Body of pancreas (tissue), 4 donors: ENCODE data around the gene SLC48A1.

Source experiments
- POLR2A ChIP-seq, 3 donors: fragments of 450-650 bp; IDR thresholded peaks; one replicate each; pipeline ENCODE4 v1.6.1; 2016; ENCODE audit warnings: antibody characterized with exemption in 3 of 3, mild to moderate bottlenecking in 2 of 3
- TF ChIP-seq, protein P1 (sequence below), 7 experiments: fragments of 450-650 bp in 4 of 7; fragments of 200-600 bp in 3 of 7; sonication (generic) in 3 of 7; IDR thresholded peaks; one replicate each; pipeline ENCODE4 v1.5.1; 2016 to 2019; ENCODE audit warnings: antibody characterized with exemption in 7 of 7

DNA sequence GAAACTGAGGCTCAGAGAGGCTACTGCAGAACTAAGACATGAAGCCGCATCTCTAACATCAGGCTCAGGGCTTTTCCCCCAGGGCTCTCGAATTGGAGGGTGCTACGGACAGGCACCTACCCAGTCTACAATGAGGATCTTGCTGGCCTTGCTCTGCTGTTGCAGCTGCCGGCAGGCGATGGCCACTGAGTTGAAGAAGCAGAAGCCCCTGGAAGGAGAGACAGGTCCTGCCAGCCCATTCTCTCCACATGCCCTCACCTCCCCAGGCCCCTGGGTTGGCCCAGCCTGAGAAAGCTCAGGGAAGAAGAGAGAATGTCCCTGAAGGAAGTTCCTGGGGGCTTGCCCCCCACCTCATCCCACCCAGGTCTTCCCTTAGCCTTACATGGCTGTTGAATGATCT is 16.1 kb downstream of the SLC48A1 start:
- TF ChIP-seq, protein P1, sequence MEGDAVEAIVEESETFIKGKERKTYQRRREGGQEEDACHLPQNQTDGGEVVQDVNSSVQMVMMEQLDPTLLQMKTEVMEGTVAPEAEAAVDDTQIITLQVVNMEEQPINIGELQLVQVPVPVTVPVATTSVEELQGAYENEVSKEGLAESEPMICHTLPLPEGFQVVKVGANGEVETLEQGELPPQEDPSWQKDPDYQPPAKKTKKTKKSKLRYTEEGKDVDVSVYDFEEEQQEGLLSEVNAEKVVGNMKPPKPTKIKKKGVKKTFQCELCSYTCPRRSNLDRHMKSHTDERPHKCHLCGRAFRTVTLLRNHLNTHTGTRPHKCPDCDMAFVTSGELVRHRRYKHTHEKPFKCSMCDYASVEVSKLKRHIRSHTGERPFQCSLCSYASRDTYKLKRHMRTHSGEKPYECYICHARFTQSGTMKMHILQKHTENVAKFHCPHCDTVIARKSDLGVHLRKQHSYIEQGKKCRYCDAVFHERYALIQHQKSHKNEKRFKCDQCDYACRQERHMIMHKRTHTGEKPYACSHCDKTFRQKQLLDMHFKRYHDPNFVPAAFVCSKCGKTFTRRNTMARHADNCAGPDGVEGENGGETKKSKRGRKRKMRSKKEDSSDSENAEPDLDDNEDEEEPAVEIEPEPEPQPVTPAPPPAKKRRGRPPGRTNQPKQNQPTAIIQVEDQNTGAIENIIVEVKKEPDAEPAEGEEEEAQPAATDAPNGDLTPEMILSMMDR (IDR thresholded peaks at IDR 0.05): no peak
- TF ChIP-seq POLR2A (IDR thresholded peaks at IDR 0.05): no peak
